HG02852 (cell line): ENCODE results near the gene OSM.

Experiments
- ATAC-seq: cut with Tn5 transposase; IDR thresholded peaks from one replicate; pipeline ENCODE4 v1.9.1; 2021; ENCODE audit warnings: mild to moderate bottlenecking, moderate library complexity; ENCODE audit not compliant: unreplicated experiment

OSM gene

DNA sequence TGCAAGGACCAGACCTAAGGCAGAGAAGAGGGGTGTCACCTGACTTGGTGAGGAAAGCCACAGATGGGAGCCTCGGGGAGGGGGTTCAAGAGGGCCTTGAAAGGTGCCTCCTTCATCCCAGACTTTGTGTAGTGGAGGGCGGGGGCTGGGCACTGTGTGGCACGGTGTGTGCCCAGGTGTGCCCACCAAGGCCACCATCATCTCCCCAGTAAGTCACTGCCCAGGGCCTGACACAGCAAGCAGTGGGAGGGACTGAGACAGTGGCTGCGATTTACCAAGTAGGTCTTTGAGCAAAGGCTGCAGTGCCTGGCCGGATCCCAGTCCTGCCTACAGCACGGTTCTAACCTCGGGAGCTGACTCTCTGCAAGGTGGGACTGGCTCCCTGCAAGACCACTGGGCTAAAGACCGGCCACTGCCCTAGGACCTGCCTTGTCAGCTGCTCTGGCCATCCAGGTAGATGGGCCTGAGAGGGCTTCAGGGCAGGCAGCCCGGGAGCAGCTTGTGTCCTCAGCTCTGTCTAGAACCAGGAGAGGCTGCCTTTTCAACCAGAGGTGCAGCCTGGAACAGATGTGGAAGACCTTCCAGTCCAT, 1.4 kb downstream of the OSM start:
- no peak for ATAC-seq

GRCh38 chr22:30263883-30264282, 2.8 kb downstream of the OSM start:
- ATAC-seq, result no peak

DNA sequence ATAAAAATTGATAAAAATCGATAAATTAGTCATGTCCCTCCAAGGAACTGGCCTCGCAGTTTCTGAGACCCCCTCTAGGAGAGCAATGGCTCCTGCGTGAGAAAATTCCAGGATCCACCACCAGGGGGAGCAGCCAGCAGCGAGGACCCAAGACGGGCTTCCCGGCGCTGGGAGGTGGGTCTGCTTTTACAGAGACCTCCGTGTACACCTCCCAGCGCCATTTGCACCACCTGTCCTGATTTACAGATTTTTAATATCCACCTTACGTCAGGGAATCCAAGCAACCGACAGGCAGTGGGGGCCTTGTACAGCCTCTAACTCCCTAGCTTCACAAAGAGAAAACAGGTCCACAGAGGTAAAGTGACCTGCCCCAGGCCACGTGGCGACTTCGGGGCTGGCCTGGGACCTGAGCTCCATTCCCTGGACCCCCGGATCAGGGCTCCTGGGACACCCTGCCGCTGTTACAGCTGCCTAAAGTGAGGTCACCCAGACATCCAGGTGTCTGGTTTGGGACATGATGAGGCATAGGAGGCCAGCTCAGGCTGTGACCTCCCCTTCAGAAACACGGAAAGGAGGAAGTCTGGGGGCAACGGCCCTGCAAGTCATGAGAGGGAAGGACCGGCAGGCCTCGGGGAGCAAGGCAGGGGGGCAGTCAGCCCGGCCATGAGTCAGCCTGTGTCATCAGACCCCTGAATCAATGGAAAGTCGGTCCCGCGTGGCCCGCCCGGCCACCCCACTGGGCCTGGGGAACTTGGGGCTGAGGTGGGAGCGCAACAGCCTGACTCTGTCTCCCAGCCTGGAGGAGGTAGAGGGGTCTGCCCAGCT, 3.5 kb downstream of the OSM start:
- no peak for ATAC-seq

DNA sequence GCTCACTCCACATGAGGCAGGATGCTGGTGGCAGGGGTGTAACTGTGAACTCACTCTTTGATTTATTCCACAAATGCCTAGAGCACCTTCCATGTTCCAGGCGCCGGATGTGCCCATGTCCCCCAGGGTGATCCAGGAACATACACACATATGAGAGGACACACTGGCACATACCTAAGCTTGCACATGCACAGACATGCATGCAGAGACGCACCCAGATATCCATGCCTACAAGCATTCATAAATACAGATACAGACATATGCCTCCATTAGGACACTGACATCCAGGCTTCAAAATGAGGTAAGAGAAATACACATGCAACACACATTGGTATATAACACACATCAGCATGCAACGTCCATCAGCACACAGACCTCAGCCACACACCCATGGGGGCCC, 4.5 kb downstream of the OSM start:
- ATAC-seq, result no peak

- ATAC-seq, result no peak
Measured at GRCh38 chr22:30261134-30261533, 5.5 kb downstream of the OSM start.

- no peak for ATAC-seq
Measured at GRCh38 chr22:30260682-30261081, 6.0 kb downstream of the OSM start.

- ATAC-seq, result no peak
Measured at GRCh38 chr22:30260276-30260675, 6.4 kb downstream of the OSM start.

DNA sequence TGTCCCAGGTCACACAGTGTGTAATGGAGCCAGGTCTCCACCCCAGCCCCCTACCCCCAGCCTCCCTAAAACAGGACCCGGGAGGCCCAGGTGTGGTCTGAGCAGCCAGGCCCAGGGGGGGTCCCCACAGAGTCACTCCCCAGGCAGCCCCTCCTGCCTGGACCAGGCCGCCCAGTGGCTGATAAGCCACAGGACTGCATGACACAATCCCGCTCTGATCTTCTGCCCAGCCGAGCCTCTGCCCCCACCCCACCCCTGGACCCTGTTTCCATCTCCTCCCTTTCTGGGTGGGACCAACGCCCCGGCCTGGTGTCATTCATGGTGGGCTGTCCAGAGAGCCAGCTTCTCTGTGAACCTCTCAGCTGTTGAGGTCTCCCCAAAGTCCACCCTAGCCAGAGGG, 12.3 kb downstream of the OSM start:
- no peak for ATAC-seq

DNA sequence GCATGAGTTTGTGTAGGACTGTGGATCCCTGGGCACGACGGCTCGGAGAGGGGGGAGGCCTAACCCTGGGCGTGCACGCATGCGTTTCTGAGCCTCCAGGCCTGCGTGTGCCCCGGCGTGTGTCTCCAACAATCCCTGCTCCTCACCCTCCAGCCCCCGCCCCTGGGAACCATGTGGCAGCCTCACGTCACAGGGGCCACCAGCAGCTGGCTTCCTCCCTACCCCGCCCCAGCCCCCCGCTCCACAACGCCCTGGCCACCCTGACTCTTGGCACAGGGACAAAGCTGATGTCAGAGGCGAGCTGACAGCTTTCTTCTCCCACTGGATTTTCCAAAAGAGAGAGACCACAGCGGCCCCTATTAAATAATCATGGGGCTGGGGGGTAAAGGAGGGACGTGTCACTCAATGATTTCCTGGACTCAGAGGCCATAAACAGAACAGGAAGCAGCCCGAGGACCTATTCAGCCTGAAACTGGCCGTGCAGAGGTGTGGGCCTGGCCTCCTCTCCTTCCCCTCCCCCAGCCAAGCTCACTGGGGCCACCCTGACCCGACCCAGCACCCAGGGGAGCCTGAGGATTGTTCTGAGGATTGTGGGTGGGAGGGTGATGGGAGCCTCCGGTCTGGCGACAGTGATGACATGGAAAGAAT, 13.3 kb downstream of the OSM start:
- ATAC-seq, result no peak

GRCh38 chr22:30252411-30253204, 14.0 kb downstream of the OSM start:
- ATAC-seq, result no peak

- no peak for ATAC-seq
Measured at GRCh38 chr22:30251711-30252110, 14.9 kb downstream of the OSM start.

GRCh38 chr22:30250661-30251267, 15.9 kb downstream of the OSM start:
- ATAC-seq, result no peak

DNA sequence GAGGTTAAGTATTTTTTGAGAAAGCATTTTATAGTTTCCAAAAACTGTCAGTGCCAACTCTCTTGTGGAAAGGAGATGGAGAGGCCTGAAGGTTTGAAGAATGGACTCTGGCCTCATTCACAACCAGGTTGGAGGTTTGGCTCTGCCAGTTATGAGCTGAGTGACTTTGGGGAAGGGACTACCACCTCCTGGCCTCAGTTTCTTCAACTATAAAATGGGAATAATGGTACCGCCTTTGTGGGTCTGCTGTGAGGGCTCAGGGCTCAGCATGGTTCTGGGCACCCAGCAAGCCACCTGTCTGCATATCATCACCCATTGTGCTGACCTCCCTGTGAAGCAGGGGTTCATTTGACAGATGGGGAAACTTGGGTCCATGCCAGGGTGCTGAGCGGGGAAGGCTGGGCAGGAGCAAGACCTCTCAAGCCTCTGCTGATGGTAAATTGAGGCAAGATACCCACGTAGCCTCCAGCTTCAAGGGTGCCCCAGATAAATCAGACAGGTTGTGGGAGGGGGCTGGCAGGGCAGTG, 16.5 kb downstream of the OSM start:
- ATAC-seq, result no peak

GRCh38 chr22:30249049-30250038, 17.3 kb downstream of the OSM start:
- ATAC-seq, result no peak

DNA sequence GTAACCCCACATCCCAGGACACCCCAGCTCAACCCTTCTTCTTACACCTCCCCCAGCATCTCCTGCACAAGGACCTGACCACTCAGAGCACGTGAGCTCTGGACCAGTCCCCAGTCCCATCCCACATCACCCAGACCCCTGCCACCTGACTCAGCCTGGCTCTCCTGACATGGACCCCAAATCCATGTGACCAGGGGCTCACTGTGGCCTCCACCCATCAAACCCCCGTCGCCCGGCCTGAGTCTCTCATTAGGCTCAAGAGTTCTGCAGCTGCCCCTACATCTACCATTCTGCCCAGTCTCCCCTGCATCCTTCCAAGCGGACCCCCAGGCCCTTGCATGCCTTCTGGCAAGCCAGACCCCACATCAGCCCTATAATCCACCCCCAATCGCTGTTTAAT, 18.2 kb downstream of the OSM start:
- no peak for ATAC-seq

DNA sequence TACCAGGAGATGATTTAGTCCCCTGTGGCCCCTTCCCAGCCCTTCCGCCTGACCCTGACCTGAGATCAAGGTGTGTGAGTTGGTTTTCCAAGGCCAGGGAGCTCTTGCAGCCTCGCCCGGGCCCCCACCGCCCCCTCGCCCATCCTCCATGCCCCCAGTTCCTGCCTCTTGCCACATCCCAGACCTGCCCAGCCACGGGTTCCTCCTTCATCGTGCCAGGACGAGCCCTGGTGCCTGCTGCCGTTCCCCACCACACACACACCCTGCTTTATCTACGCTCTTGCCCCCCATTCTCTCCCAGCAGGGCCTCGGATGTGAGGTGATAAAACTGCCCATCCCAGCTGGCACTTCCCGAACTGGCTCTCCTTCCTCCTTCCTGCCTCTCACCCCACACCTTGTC, 18.7 kb downstream of the OSM start:
- ATAC-seq, result no peak

DNA sequence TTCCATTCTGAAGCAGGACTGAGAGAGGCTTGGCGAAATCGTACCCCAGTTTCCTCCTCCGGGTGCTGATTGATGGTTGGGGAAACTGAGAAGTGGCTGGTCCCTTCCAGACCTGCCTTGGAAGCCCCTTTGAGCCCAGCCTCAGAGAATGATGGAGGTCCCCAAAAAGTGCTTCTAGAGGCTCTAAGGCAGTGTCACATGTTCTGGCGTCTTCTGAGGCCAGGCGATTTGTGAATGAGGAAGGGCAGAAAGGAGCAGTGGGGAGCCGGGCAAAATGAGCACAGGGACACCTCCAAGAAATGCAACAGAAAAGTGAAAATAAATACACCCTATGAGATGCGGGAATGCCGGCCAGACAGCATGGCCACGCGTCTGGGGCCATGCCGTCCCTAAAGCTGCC, 19.1 kb downstream of the OSM start:
- no peak for ATAC-seq

DNA sequence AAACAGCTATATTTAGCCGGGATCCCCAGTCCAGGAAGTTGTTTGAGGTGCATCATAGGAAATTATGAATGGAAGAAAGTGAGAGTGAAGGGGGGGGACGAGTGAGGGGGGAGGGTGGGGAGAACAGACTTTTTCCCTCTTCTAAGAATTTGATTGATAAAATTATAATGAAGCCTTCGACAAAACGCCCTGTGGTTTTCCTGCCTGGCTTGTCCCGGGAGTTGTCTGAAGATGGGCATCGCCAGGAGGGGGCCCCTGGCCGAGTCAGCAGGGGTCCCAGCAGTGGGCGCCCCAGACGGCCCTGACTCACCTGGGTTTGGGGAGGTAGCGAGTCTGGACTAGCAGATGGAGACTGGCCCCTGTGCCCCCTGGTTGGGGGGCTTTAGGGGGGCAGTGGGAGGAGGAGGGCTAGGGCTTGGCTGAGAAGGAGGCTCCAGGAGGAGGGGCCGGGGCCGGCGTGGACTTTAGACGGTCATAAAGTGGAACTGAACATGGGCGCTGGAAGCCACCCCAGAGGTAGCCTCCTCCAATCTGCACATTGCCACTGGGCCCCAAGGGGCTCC, 19.8 kb downstream of the OSM start:
- no peak for ATAC-seq
